ENCODE measurements around the gene PXN.
"Not testable (repeated sequence)": the region's sequence is repeated elsewhere in the genome, so short reads cannot be mapped to it uniquely, and the experiment has no call there.

The PXN gene

DNA sequence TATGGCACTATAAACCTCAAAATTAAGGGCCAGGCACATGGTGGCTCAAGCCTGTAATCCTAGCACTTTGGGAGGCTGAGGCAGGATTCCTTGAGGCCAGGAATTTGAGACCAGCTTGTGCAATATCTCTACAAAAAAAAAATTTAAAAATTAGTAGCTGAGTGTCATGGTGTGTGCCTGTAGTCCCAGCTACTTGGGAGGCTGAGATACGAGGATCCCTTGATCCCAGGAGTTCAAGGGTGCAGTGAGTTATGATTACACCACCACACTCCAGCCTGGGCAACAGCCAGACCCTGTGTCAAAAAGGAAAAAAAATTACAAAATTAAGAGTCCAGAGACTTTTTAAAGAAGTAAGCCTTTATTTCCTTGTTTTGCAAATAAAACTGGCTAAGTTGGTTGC, 69.2 kb downstream of the PXN start:
- no peaks in the 10 kb centered on the region for H3K27me3 ChIP-seq
- peaks cover 4% of the 10 kb centered on the region for H3K4me1 ChIP-seq
- DNase-seq, result no peak
- no peak overlapping the region for H3K4me3 ChIP-seq (ENCODE audit: low read depth, low read length)
- TF ChIP-seq, protein P1, sequence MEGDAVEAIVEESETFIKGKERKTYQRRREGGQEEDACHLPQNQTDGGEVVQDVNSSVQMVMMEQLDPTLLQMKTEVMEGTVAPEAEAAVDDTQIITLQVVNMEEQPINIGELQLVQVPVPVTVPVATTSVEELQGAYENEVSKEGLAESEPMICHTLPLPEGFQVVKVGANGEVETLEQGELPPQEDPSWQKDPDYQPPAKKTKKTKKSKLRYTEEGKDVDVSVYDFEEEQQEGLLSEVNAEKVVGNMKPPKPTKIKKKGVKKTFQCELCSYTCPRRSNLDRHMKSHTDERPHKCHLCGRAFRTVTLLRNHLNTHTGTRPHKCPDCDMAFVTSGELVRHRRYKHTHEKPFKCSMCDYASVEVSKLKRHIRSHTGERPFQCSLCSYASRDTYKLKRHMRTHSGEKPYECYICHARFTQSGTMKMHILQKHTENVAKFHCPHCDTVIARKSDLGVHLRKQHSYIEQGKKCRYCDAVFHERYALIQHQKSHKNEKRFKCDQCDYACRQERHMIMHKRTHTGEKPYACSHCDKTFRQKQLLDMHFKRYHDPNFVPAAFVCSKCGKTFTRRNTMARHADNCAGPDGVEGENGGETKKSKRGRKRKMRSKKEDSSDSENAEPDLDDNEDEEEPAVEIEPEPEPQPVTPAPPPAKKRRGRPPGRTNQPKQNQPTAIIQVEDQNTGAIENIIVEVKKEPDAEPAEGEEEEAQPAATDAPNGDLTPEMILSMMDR (IDR thresholded peaks at IDR 0.05; ENCODE audit: low read depth, low read length), result no peak
- H3K9me3 ChIP-seq, result no peaks in the 10 kb centered on the region
- peaks cover 69% of the 10 kb centered on the region for H3K36me3 ChIP-seq

DNA sequence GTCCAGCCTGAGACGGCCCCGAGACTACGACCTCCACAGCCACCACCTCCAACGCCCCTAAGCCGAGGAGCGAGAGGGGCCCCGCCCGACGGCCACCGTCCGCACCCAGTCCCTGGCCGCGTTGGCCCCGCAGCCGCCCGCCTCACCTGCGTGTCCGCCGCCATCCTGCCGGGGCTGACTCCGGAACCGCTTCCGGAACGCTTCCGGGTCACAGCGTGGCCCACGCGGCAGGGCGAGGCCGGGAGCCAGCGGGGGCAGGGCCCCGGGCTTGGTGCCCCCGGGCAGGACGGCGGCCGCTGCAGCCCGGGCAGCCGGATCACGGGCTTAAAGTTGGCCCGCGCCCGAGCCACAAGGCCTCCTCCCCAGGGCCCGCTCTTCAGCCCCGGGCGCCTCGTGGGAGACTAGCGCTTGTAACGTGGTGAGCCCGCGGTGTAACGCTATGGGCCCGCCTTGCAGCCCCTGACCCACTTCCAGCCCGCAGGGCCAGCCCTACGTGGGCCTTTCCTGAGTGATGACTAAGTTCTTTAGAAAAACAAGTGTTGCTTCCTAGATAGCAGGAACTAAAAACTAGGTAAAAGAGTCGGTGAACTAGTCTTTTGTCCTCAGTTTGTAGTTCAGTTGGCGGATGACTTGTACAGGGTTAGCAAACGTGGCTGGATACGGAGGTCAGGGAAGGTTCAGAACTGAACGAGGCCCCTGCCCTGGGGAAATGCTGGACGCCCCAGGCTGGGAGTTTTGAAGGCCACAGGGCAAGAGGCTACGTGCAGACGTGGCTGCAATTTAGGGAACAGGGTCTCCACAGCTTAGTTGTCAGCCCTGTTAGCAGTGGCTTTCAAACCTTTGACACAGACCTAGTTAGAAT, 70.8 kb downstream of the PXN start, which contains the start of gene GCN1:
Gene GCN1 (minus strand): TSS at position 182 of the 862 bp plus-strand sequence. CDS start 18 bp downstream, at position 164.
- H3K9me3 ChIP-seq, result no peaks in the 10 kb centered on the region
- H3K4me1 ChIP-seq, result peaks cover 4% of the 10 kb centered on the region
- peaks cover 69% of the 10 kb centered on the region for H3K36me3 ChIP-seq
- DNase-seq, result peak; percentile 90
- TF ChIP-seq, protein P1 (IDR thresholded peaks at IDR 0.05; ENCODE audit: low read depth, low read length), result no peak
- H3K27me3 ChIP-seq, result no peaks in the 10 kb centered on the region
- H3K4me3 ChIP-seq (ENCODE audit: low read depth, low read length), result peak within 1 kb of the TSS; percentile 89

DNA sequence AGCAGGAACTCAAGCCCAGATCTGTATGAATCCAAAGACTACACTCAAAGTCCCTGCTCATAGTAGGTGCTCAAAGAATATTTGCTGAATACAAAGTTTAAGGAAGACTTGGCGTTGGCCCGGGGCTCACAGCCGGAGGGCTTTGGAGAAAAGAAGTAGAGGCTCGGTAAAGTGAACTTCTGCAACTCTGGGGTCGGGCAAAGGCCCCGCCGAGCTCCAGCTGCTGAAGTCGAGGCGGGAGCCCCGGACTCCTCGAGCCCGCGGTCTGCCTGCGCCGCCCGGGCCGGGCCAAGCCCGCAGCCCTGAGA, 71.3 kb downstream of the PXN start:
- Histone ChIP-seq H3K27me3 (no peaks in the 10 kb centered on the region), H3K4me1 (no peaks in the 10 kb centered on the region; the same call in 1 of the 2 replicates), H3K9me3 (no peaks in the 10 kb centered on the region), H3K36me3 (peaks cover 69% of the 10 kb centered on the region), H3K4me3 (ENCODE audit: low read depth, low read length) (peak overlapping the region; percentile 89)
- DNase-seq, result no peak
- TF ChIP-seq, protein P1 (IDR thresholded peaks at IDR 0.05; ENCODE audit: low read depth, low read length), result no peak

DNA sequence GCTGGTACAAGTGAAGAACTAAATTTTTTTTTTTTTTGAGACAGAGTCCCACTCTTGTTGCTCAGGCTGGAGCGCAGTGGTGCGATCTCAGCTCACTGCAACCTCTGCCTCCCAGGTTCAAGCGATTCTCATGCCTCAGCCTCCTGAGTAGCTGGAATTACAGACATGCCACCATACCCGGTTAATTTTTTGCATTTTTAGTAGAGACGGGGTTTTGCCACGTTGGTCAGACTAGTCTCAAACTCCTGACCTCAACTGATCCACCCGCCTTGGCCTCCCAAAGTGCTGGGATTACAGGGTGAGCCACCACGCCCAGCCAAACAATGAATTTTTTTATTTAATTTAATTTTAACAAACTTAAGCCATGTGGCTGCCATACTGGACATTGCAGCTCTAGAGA, 72.2 kb downstream of the PXN start:
- not testable (repeated sequence) for H3K9me3 ChIP-seq, H3K4me1 ChIP-seq, DNase-seq, H3K27me3 ChIP-seq
- peaks cover 69% of the 10 kb centered on the region for H3K36me3 ChIP-seq
- peak overlapping the region; percentile 89 for H3K4me3 ChIP-seq (ENCODE audit: low read depth, low read length)

DNA sequence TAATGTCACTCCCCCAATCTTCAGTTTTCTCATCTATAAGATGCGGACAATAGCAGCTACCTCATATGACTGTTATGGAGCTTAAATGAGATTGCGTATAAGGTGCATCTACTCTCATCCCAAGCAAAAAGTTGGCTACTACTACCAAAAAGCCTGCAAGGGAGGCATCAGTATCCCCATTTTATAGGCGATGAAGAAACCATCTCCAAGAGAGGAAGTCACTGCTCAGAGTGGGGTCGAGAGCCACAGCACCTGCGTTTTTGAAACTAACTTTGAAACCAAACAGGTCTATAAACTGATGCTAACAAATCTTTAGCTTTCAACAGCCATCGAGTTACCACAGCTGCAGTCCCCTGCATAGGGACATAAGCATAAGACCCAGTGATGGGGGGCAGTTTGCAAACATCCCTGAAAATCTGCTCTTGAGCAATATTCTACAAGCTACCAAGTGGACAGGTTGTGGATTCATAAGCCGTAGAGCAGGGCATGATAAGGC, 74.5 kb downstream of the PXN start:
- TF ChIP-seq, protein P1 (IDR thresholded peaks at IDR 0.05; ENCODE audit: low read depth, low read length), result no peak
- peaks cover 68% of the 10 kb centered on the region for H3K36me3 ChIP-seq

DNA sequence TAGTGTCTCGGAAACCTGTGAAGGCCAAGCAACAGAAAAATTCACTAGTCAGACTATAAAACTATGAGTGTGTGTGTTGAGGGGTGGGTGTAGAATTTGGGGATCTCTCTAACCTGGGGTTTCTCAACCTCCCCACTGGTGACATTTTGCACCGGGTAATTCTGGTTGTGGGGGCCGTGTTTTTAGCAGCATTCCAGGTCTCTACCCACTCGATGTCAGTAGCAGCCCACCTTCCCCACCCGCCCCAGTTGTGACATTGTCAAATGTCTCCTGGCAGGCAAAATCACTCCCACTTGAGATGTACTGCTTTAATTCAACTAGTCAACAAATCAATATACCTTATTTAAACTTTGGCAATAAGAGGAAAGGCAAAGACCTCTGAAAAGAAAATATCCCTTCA, 75.1 kb downstream of the PXN start:
- TF ChIP-seq, protein P1 (IDR thresholded peaks at IDR 0.05; ENCODE audit: low read depth, low read length), result no peak
- no peaks in the 10 kb centered on the region; the same call in 1 of the 2 replicates for H3K4me1 ChIP-seq
- no peak for DNase-seq
- H3K9me3 ChIP-seq, result no peaks in the 10 kb centered on the region
- H3K27me3 ChIP-seq, result no peaks in the 10 kb centered on the region
- peaks cover 67% of the 10 kb centered on the region for H3K36me3 ChIP-seq
- no peak overlapping the region for H3K4me3 ChIP-seq (ENCODE audit: low read depth, low read length)

More for the DNA sequence above, 74.5 kb downstream of the PXN start:
- Histone ChIP-seq H3K9me3 (no peaks in the 10 kb centered on the region), H3K27me3 (no peaks in the 10 kb centered on the region), H3K4me3 (ENCODE audit: low read depth, low read length) (no peak overlapping the region), H3K4me1 (no peaks in the 10 kb centered on the region; the same call in 1 of the 2 replicates)
- DNase-seq, result no peak

Measured in BE2C (cell line).